Chondrocyte (in vitro differentiated cells): ENCODE measurements around the gene ZNF680. TPM values are rescaled to one million over a fixed set of nuclear protein-coding genes. Genes with fewer than 3 reads are reported as not detected.

ENCODE experiments used
- DNase-seq: peaks from one replicate; pipeline ENCODE4 v3.0.0; 2021; ENCODE audit warnings: mixed read lengths, low spot score
- H3K27ac Mint-ChIP-seq: one replicate; pipeline ENCODE4 v1.8.0; 2021; ENCODE audit warnings: mild to moderate bottlenecking, moderate library complexity, mixed read lengths; ENCODE audit not compliant: unreplicated experiment
- H3K27me3 Mint-ChIP-seq: 2 replicates; pipeline ENCODE4 v1.8.0; 2021; ENCODE audit warnings: low read depth, mixed read lengths
- H3K36me3 Mint-ChIP-seq: 2 replicates; pipeline ENCODE4 v1.8.0; 2021; ENCODE audit warnings: low read depth, mixed read lengths
- H3K4me1 Mint-ChIP-seq: 2 replicates; pipeline ENCODE4 v1.8.0; 2021; ENCODE audit warnings: low read depth, mild to moderate bottlenecking, mixed read lengths
- H3K4me3 Mint-ChIP-seq: one replicate; pipeline ENCODE4 v1.8.0; 2021; ENCODE audit warnings: mild to moderate bottlenecking, moderate library complexity, mixed read lengths; ENCODE audit not compliant: unreplicated experiment
- H3K9me3 Mint-ChIP-seq: 2 replicates; pipeline ENCODE4 v1.8.0; 2021; ENCODE audit warnings: low read depth, mixed read lengths
- CTCF ChIP-seq: fragments of 200-600 bp; sonication (generic); IDR thresholded peaks from 2 replicates; pipeline ENCODE4 v1.5.0; 2021; ENCODE audit warnings: antibody characterized with exemption, mild to moderate bottlenecking, moderate library complexity
- total RNA-seq: library from RNA; stranded (reverse); gene quantifications from 3 replicates; pipeline ENCODE4 v1.2.1, GENCODE V29; 2021

The ZNF680 gene
- total RNA-seq, 1 donor from 2014 or later: 3.9 TPM

DNA sequence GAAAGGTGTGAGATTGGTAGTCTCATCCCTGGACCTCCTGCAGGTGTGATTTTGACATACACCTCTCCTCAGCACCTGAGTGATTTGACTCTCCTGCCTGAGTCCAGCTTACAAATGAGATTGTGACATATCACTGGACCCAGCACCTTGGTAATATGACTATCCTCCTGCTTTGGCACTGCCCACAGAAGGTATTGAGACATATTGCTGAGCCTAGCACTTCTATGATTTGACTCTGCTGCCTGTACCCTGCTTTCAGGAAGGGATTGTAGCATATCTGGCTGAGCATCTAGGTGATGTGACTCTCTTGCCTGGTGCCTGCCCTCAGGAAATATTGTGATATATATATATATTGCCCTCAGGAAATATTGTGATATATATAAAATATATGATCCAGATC, 43.5 kb upstream of the ZNF680 start:
- no peak for DNase-seq
- Mint-ChIP-seq H3K9me3 (peaks cover 64% of the 10 kb centered on the region), H3K4me1 (no peaks in the 10 kb centered on the region), H3K27me3 (no peaks in the 10 kb centered on the region), H3K36me3 (no peaks in the 10 kb centered on the region), H3K27ac (no peak overlapping the region), H3K4me3 (no peak overlapping the region)
- TF ChIP-seq CTCF: no peak

DNA sequence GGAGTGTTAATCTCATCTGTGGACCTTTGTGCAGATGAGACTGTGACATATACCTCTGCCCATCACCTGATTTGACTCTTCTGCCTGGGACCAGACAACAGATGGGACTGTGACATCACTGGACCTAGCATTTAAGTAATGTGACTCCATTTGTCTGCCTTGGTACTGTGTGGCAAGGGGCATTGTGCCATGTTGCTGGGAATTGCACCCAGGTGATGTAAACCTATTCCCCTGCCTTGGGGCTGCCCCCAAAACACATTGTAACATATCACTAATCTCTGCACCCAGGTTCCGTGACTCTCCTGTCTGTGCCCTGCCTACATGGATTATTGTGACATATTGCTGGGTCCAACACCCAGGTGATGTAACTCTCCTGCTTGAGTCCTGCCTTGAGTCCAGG, 40.4 kb upstream of the ZNF680 start:
- Mint-ChIP-seq H3K4me3 (no peak overlapping the region), H3K9me3 (peaks cover 63% of the 10 kb centered on the region), H3K4me1 (no peaks in the 10 kb centered on the region), H3K36me3 (no peaks in the 10 kb centered on the region), H3K27me3 (no peaks in the 10 kb centered on the region), H3K27ac (no peak overlapping the region)
- TF ChIP-seq CTCF: no peak
- no peak for DNase-seq

- Mint-ChIP-seq H3K27ac (no peak overlapping the region), H3K27me3 (no peaks in the 10 kb centered on the region), H3K36me3 (no peaks in the 10 kb centered on the region), H3K4me1 (no peaks in the 10 kb centered on the region), H3K4me3 (no peak overlapping the region), H3K9me3 (peaks cover 57% of the 10 kb centered on the region)
- DNase-seq: no peak
- TF ChIP-seq CTCF: no peak
These were observed 39.6 kb upstream of the ZNF680 start for GRCh38 chr7:64602518-64602917.

DNA sequence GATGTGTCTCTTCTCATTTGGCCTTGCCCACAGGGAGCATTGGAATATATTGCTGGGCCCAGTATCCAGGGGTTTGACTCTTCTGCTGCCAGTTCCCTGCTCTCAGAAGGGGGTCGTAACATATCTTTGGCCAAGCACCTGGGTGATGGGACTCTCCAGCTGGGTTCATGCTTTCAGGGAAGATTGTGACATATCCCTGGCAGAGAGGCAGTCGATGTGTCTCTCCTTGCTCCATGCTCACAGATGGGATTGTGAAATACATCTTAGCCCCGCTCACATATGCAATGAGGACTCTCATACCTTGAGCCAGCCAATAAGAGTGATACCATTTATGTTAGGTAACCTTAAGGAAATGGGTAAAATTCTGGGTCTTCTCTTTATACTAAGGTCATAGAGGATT, 39.2 kb upstream of the ZNF680 start:
- Mint-ChIP-seq H3K9me3 (peaks cover 57% of the 10 kb centered on the region), H3K27ac (no peak overlapping the region), H3K36me3 (no peaks in the 10 kb centered on the region), H3K4me3 (no peak overlapping the region), H3K27me3 (no peaks in the 10 kb centered on the region), H3K4me1 (no peaks in the 10 kb centered on the region)
- no peak for DNase-seq
- no peak for TF ChIP-seq CTCF

- no peaks in the 10 kb centered on the region for H3K27me3 Mint-ChIP-seq
- H3K4me3 Mint-ChIP-seq: no peak overlapping the region
- TF ChIP-seq CTCF: no peak
- H3K9me3 Mint-ChIP-seq: peaks cover 55% of the 10 kb centered on the region
- no peak for DNase-seq
- no peaks in the 10 kb centered on the region for H3K4me1 Mint-ChIP-seq
- no peak overlapping the region for H3K27ac Mint-ChIP-seq
- no peaks in the 10 kb centered on the region for H3K36me3 Mint-ChIP-seq
These were observed 36.5 kb upstream of the ZNF680 start for GRCh38 chr7:64599359-64599758.
